Measurements from ENCODE around the gene TMEM69.
A peak's percentile ranks its signal among the peaks of the same experiment; 100 is the strongest.
"Not testable (repeated sequence)": the region's sequence is repeated elsewhere in the genome, so short reads cannot be mapped to it uniquely, and the experiment has no call there.

Gene TMEM69, protein sequence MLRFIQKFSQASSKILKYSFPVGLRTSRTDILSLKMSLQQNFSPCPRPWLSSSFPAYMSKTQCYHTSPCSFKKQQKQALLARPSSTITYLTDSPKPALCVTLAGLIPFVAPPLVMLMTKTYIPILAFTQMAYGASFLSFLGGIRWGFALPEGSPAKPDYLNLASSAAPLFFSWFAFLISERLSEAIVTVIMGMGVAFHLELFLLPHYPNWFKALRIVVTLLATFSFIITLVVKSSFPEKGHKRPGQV

DNA sequence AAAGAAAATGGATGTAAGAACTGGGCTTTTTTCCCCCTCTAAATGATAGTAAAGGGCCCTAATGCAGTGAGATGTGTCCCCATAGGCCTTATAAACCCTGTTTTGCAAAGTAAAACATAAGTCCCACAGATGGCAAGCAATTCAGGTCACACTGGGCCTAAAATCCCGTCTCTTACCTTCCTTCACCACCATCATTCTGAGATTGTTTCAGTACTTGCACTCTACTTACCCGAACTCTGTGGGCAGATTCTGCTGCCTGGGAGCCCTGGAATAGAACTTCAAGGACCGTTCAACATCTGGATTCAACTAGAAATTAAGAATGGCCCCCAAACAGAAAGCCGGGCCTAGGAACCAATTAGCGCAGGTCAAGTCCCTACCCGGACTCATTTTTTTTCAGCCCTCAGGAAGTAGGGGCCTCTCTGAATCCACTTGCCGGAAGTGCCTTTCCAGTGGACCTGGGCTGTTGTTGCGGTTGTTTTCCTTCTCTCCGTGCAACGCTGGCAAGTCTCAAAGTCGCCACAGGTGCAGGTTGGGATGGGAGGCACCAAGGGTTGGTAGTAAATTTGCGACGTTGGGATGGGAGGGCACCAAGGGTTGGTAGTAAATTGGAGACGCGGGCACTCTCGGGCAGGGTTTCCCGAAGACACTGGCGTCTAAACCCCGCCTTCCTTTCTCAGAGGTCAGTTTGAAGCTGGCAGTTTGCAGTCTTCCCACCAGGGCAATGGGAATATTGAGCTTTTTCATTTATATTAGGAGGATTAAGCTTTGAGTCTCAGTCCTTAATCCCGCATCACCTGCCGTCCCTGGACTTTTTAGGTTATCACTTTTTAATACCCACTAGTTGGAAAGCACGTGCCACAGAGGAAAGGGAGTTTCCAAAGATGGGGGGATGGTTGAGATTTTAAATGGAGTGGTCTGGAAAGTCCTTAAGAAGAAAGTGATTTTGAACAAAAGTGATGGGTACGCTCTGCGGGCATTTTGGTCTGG, at the start of gene TMEM69:
Gene TMEM69 (plus strand): TSS at position 428 of the 987 bp plus-strand sequence. CDS start 2,888 bp downstream, outside the sequence.
- peak; percentile 67 for DNase-seq

DNA sequence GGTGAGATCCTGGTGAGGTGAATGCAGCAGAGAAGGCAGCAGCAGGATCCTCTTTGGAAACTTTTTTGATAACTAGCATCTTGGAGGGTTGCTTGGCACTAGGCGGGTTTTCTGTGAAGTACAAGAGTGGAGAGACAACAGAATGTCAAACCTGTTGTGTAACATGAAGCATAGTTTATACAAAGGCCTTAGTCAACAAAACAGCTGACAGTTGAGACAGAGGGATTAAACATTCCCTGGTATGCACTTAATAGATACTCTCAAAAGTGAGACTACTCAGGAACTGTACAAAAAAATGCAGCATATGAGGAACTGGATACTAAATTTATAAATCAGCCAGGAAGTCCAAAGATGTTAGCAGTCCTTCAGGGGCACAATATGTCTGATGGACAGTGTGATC, 47.7 kb upstream of the TMEM69 start:
- no peak for DNase-seq

DNA sequence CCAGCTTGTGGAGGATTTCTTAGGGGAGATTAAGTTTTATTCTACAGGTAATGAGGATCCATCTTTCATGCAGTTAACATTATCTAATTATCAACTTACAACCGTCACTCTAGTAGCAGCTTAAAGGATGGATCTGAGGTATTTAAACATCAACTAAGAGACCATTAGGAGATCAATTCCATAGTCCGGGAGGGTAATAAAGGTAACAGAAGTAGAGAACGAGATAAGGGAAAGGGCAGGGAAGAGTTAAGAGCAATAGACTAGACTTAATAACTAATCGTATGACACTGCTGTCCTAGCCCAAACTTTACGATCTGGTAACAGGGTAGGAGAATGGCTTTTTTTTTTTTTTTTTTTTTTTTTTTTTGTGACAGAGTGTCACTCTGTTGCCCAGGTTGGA, 44.7 kb upstream of the TMEM69 start:
- DNase-seq = no peak

DNA sequence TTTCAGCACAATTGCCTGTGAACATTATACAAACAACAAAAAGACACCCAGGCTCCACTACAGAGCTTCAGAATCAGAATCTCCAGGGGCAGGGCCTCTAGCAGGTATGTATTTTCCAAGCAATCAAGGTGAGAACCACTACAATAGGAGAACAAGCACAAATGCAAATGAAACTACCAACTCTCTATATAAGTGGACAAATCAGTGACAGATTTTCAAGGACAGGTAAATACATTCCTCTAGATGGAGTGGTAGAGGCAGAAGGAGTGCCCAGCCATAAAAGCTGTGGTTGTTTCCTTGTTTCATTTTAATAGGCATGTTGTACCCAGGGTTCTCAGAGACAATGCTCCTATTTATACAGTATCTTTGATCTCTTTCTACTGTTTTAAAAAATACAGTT, 44.0 kb upstream of the TMEM69 start:
- DNase-seq = no peak

DNA sequence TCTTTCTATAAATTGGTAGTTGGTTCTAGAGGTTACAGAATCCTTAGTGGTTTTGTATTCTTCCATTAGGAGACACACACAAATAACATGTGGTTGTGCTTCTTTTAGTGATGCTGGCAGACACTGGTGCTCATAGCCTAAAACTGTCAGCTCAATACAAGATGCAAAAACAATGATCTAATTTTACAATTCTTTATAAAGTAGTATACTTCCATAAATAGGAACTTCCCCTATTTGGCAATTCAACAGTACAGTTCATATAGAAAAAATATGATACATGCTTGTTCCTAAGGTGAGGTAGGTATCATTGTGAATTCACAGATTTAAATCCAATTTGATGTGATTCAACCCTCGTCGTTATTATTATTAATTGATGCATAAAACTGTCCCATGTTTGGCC, 43.3 kb upstream of the TMEM69 start:
- no peak for DNase-seq

DNA sequence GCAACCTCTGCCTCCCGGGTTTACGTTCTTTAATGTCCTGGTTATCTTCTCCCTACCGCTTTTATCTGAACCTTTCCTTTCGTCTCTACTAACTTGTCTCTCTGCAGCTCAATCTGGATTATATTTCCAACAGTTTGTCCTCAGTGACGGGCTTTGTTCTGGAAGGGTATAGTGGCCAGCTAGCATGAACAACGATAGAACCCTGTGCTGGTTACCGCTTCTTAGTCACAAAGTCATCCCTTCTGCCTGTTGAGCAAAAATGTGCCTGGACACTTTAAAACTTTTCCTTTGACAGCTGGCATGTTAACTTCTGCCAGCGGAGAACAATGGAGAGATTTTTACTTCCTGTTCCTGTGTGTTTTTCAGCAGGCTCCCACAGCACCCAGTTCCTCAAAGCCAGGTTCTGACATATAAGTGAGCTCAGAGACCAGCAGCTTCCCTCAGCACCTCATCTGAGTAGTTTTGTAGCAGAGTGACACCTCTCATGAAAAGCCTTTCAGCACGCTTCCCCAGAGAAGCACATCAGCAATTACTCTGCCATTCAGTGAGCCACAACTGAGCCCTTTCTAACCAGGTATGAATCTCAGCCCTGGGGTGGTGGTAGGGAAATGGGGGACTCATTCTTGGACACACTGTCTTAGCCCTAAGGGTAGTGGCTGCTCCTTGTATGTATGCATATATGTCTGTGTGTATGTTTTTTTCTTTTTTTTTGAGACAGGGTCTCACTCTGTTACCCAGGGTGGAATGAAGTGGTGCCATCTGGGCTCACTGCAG, 40.5 kb upstream of the TMEM69 start:
- DNase-seq = no peak

DNA sequence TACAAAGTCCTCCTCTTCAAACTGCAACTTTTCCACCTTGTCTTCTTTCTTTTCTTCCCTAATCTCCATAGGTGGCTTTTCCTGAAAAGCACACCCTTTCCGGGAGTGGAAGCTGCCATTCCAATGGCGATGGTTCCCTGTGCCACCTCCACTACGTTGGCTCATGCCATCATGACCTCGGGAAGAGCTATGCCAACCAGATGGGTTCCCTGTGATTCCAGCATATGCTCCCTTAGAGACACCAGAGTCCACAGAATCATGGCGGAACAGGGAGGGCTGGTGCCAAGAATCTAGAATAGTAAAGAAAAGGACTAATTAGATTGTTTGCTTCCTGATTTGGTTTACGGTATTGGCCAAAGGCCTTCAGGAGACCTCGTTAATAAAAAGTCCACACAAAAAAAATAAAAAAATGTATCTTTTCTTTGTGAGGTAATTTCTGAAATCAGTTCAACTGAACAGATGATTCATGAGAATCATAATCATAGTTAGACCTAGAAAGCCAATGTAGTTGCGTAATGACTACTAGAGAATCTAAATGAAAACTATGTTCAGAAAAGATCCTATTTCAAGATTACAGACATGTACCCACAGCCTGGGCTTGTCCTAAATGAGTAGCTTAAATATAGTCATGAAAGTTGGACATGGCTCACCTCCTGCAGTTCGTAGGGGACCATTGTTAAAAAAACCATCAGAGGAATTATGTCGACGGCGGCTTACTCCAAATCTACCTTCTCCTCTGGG, 33.3 kb upstream of the TMEM69 start:
- DNase-seq = no peak

DNA sequence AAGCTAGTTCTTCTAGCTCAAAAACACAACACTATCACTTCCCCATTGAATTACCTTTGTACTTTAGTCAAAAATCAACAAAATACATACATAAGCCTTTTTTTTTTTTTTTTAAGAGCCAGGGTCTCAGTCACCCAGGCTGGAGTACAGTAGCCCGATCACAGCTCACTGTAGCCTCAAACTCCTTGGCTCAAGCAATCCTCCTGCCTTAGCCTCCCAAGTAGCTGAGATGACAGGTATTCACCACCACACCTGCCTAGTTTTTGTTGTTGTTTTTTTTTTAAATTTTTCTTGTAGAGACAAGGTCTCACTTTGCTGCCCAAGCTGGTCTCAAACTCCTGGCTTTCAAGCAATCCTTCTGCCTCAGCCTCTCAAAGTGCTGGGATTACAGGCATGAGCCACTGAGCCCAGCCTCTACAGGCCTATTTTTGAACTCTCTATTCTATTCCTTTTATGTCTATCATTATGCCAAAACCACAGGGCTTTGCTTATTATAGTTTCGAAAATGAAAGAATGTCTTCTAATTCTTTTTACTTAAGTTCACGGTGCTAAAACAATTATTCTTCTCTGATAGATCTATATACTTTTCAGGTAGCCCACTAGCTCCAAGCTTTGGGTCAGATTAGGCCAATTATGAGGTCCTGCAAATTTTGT, 31.3 kb upstream of the TMEM69 start:
- no peak for DNase-seq

DNA sequence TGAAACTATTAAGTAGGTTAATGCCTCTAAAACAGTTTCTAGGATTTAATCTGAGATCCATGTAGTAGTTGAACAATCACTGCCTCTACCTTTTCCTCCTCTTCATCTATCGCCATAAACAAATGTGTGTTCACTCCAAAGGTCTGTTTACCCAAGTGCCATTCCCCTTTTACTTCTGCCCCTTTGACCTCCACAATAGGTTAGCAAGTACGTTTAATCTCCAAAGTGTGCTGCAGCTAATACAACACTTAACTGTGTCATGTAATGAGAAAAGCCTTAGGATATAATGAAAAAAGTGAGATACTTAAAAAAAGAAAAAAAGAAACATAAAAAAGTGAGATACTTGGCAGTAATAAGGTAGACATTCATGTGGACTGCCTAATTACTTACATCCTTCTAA, 29.8 kb upstream of the TMEM69 start:
- DNase-seq = no peak

DNA sequence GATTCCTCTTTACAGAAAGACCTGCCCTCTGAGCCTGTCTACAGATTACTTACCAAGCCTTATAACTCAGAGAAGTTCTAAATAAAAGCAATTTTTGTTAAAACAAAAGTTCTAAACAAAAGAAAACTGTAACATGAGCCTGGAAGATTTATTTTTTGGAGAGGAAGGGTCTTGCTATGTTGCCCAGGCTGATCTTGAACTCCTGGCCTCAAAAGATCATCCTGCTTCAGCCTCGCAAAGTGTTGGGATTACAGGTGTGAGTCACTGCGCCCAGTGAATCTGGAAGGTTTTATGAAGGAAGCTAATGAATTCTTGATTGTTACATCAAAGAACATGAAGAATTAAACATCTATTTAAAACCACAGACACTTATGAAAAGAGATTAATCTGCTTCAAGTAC, 28.8 kb upstream of the TMEM69 start:
- DNase-seq = no peak

DNA sequence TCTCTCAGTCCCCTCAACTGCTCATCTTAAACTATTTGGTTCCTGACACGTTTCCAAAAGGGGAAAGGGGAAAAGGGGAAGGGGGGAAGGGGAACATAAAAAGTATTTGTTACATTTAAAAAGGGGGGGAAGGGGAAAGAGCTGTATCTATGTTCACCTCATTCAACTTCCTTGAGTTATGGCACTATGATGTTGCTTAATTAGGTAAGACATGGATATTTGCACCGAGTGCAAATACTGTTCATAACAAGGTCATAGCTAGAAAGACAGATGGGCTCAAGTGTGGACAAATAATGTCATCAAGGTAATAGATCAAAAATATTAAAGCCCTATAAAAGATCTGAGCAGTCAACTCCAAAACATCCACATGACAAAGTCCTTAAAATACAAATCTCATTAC, 27.6 kb upstream of the TMEM69 start:
- DNase-seq = no peak

DNA sequence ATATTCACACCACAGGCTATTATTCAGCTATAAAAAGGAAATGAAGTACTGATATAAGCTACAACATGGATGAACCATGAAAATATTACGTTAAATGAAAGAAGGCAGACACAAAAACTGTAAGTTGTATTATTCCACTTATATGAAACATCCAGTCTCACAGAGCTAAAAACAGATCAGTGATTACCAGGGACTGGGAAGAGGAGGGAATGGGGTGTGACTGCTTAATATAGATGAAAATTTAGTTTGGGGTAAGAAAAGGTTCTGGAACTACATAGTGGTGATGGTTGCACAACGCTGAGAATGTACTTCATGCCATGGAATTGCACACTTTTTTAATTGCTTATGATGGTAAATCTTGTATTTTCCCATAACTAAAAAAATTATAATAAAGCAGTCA, 21.1 kb upstream of the TMEM69 start:
- DNase-seq = no peak

DNA sequence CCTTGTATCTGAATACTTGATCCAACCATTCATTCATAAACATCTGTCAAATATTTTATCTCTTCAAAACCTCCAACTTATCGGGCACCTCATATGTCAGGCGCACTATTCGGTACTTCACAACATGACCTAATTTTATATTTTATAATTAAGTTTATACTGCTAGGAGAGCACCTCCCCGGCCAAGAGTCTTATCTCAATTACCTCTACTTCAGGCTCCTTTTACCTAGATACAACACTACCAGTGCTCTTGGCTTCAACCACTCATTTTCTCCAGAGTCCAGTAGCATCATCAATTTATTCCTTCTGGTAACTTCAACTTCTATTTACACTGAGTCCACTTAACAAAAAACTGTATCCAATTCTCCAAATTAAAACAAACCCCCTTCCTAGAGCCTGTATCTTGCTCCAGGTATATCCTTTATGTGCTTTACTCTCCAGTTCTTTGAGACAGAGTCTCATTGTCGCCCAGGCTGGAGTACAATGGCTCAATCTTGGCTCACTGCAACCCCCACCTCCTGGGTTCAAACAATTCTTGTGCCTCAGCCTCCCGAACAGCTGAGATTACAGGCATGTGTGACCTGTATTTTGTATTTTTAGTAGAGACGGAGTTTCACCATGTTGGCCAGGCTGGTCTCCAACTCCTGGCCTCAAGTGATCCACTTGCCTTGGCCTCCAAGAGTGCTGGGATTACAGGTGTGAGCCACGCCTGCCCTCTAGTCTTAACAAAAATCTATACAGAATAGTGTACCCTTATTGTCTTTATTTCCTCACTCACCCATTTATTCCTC, 20.5 kb upstream of the TMEM69 start:
- no peak for DNase-seq

DNA sequence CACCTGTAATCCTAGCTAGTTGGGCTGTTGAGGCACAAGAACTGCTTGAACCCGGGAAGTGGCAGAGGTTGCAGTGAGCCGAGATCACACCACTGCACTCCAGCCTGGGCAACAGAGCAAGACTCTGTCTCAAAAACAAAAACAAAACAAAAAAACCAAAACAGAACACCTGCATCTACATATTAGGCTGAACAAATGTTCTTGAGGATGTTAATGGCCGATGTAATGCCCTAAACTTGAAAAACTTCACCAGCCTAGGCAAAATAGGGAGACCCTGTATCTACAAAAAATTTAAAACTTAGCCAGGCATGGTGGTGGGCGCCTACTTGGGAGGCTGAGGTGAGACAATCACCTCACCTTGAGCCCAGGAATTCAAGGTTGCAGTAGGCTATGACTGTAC, 19.5 kb upstream of the TMEM69 start:
- DNase-seq = no peak

DNA sequence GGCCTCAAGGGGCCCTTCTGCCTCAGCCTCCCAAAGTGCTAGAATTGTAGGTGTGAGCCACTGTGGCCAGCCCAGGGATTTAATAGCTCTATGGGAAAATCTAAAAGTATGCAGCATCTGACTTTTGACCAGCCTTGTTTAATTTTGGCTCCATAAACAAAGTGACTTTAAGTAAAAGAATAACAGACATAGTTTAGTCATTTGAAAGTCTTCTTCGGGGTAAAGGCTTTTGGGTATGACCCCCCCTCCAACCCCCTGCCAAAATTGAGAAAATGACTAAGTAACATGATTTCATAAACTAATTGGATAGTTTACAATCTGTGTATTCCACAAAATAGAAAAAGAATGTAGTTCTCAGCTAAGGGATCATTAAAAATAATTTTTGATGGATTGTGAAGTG, 18.6 kb upstream of the TMEM69 start:
- DNase-seq = no peak

DNA sequence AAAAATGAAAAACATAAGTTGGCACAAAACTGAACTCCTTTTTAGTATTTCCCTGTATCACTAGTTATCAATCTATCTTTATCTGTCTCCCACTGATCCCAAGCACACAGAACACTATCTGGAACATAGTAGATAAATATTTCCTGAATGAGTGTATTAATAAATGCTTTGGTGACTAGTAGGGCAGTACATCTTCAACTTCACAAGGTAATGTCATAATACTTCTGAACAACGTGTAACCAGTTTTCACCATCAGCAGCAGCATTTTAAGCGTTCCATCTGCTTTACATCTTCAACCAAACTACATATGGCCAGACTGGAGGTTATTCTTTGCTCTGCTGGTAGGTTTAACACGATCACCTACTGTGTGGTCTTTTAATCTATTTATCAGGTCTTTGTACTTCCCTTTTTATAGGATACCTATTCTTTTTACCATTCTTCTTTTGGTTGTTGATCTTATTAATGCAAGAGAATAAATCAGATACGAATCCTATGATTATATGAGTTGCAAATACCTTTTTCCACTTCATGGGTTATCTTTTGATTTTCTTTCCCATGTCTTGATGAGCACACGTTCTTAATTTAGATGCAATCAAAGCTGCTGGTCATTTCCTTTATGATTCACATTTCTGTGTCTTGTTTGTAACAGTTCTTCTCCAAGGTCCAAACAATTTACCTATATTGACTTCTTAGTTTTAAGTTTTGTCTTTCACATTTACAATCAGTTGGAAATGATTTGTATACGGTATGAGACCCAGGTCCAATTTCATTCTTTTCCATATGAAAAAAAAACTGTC, 17.9 kb upstream of the TMEM69 start:
- DNase-seq = no peak

DNA sequence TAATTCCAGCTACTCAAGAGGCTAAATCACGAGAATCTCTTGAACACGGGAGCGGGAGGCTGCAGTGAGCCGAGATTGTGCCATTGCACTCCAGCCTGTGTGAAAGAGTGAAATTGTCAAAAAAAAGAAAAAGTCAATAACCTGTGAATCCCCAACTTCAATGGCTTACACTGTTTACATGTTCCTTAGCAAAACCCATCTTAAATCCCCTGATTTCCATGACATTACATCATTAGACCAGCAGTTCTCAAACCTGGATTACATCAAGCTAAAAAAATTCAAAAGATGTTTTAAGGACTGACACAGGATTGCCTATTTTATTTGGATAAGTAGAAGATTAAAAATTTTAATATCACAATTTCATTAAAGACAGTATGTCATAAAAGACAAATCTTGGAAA, 14.0 kb upstream of the TMEM69 start:
- DNase-seq = no peak

DNA sequence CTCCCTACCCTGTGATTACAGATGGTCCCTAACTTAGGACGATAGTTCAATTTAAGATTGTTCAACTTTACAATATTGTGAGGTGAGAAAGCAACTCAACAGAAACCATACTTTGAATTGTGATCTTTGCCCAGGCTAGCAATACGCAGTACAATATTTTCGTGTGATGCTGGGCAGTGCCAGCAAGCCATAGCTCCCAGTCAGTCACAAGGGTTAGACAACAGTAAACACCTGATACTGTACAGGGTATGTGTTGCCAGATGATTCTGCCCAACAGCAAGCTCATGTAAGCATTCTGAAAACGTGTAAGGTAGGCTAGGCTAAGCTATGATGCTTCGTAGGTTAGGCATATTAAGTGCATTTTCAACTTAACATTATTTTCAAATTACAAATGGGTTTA, 13.5 kb upstream of the TMEM69 start:
- DNase-seq = no peak

DNA sequence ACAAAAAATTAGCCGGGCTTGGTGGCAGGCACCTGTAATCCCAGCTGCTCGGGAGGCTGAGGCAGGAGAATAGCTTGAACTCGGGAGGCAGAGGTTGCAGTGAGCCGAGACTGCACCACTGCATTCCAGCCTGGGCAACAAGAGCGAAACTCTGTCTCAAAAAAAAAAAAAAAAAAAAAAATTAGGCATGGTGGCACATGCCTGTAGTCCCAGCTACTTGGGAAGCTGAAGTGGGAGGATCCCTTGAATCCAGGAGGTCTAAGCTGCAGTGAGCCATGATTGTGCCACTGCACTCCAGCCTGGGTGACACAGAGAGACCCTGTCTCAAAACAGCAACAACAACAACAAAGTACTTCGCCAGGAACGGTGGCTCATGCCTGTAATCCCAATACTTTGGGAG, 11.4 kb upstream of the TMEM69 start:
- DNase-seq = not testable (repeated sequence)

DNA sequence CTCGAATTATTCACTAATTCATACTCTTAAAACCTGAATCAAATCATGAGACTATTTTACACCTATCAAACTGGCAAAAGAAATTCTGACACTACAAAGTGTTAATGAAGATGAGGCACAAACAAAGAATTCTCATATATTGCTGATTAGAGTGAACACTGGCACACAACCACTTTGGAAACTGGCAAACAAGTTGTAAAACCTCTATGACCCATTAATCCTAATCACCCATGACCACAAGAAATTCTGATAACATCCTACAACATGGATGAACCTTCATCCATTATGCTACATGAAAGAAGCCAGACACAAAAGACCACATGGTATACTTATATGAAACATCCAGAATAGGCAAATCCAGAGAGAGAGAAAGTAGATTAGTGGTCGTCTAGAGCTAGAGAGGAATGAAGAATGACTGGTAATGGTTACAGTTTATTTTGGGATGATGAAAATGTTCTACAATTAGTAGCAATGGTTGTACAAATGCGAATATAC, 10.2 kb upstream of the TMEM69 start:
- no peak for DNase-seq
